Measurements from ENCODE around the gene TRIM9. TPM values are rescaled to one million over a fixed set of nuclear protein-coding genes. Genes with fewer than 3 reads are reported as not detected.

TRIM9 gene
- total and polyA plus RNA-seq, 2 experiments from 2014 or later = 4.4 to 6.2 TPM

GRCh38 chr14:51022769-51023168 lies 72.1 kb downstream of the TRIM9 start:
- H3K4me1 Mint-ChIP-seq = peaks cover 10% of the 10 kb centered on the region; the same call in 2 of the 3 replicates
- no peak overlapping the region for H2AFZ ChIP-seq
- H3K36me3 Mint-ChIP-seq (ENCODE audit: low read depth) = peaks cover 5% of the 10 kb centered on the region; the same call in 1 of the 3 replicates
- 0 out of 2 replicates have a peak, but pooled peaks cover 9% of the 10 kb centered on the region for H3K4me1 ChIP-seq (ENCODE audit: insufficient read depth)
- no peak overlapping the region for H3K27ac Mint-ChIP-seq
- H3K4me3 ChIP-seq = no peak overlapping the region
- H3K27me3 ChIP-seq (ENCODE audit: insufficient read depth) = no peaks in the 10 kb centered on the region
- H3K9me3 Mint-ChIP-seq = no peaks in the 10 kb centered on the region
- H3K27ac ChIP-seq (ENCODE audit: low read depth) = no peak overlapping the region
- H3K79me2 ChIP-seq (replicated peaks; ENCODE audit: insufficient read depth) = no peaks in the 10 kb centered on the region
- TF ChIP-seq POLR2AphosphoS5 (IDR thresholded peaks at IDR 0.05; ENCODE audit: low read depth) (no peak), ETS1 (IDR thresholded peaks at IDR 0.05) (no peak), STAT1 (IDR thresholded peaks at IDR 0.05; ENCODE audit: unreplicated experiment) (no peak), JUNB (IDR thresholded peaks at IDR 0.05; ENCODE audit: unreplicated experiment) (no peak), NANOG (IDR thresholded peaks at IDR 0.05; ENCODE audit: borderline replicate concordance) (no peak), EZH2phosphoT487 (IDR thresholded peaks at IDR 0.05; ENCODE audit: unreplicated experiment) (no peak), EZH2 (IDR thresholded peaks at IDR 0.05; ENCODE audit: low read depth, unreplicated experiment) (no peak), ZNF114 (CRISPR knock-in tag; IDR thresholded peaks at IDR 0.05) (no peak), ZNF331 (CRISPR knock-in tag; IDR thresholded peaks at IDR 0.05; ENCODE audit: low read depth) (no peak), REST (IDR thresholded peaks at IDR 0.05; ENCODE audit: unreplicated experiment) (no peak), CREB1 (CRISPR knock-in tag; IDR thresholded peaks at IDR 0.05; ENCODE audit: low read depth) (no peak)
- TF ChIP-seq, protein P1, sequence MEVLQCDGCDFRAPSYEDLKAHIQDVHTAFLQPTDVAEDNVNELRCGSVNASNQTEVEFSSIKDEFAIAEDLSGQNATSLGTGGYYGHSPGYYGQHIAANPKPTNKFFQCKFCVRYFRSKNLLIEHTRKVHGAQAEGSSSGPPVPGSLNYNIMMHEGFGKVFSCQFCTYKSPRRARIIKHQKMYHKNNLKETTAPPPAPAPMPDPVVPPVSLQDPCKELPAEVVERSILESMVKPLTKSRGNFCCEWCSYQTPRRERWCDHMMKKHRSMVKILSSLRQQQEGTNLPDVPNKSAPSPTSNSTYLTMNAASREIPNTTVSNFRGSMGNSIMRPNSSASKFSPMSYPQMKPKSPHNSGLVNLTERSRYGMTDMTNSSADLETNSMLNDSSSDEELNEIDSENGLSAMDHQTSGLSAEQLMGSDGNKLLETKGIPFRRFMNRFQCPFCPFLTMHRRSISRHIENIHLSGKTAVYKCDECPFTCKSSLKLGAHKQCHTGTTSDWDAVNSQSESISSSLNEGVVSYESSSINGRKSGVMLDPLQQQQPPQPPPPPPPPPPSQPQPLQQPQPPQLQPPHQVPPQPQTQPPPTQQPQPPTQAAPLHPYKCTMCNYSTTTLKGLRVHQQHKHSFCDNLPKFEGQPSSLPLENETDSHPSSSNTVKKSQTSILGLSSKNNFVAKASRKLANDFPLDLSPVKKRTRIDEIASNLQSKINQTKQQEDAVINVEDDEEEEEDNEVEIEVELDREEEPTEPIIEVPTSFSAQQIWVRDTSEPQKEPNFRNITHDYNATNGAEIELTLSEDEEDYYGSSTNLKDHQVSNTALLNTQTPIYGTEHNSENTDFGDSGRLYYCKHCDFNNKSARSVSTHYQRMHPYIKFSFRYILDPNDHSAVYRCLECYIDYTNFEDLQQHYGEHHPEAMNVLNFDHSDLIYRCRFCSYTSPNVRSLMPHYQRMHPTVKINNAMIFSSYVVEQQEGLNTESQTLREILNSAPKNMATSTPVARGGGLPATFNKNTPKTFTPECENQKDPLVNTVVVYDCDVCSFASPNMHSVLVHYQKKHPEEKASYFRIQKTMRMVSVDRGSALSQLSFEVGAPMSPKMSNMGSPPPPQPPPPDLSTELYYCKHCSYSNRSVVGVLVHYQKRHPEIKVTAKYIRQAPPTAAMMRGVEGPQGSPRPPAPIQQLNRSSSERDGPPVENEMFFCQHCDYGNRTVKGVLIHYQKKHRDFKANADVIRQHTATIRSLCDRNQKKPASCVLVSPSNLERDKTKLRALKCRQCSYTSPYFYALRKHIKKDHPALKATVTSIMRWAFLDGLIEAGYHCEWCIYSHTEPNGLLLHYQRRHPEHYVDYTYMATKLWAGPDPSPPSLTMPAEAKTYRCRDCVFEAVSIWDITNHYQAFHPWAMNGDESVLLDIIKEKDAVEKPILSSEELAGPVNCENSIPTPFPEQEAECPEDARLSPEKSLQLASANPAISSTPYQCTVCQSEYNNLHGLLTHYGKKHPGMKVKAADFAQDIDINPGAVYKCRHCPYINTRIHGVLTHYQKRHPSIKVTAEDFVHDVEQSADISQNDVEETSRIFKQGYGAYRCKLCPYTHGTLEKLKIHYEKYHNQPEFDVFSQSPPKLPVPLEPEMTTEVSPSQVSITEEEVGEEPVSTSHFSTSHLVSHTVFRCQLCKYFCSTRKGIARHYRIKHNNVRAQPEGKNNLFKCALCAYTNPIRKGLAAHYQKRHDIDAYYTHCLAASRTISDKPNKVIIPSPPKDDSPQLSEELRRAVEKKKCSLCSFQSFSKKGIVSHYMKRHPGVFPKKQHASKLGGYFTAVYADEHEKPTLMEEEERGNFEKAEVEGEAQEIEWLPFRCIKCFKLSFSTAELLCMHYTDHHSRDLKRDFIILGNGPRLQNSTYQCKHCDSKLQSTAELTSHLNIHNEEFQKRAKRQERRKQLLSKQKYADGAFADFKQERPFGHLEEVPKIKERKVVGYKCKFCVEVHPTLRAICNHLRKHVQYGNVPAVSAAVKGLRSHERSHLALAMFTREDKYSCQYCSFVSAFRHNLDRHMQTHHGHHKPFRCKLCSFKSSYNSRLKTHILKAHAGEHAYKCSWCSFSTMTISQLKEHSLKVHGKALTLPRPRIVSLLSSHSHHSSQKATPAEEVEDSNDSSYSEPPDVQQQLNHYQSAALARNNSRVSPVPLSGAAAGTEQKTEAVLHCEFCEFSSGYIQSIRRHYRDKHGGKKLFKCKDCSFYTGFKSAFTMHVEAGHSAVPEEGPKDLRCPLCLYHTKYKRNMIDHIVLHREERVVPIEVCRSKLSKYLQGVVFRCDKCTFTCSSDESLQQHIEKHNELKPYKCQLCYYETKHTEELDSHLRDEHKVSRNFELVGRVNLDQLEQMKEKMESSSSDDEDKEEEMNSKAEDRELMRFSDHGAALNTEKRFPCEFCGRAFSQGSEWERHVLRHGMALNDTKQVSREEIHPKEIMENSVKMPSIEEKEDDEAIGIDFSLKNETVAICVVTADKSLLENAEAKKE (CRISPR knock-in tag; IDR thresholded peaks at IDR 0.05) = no peak
- TF ChIP-seq, protein P2, sequence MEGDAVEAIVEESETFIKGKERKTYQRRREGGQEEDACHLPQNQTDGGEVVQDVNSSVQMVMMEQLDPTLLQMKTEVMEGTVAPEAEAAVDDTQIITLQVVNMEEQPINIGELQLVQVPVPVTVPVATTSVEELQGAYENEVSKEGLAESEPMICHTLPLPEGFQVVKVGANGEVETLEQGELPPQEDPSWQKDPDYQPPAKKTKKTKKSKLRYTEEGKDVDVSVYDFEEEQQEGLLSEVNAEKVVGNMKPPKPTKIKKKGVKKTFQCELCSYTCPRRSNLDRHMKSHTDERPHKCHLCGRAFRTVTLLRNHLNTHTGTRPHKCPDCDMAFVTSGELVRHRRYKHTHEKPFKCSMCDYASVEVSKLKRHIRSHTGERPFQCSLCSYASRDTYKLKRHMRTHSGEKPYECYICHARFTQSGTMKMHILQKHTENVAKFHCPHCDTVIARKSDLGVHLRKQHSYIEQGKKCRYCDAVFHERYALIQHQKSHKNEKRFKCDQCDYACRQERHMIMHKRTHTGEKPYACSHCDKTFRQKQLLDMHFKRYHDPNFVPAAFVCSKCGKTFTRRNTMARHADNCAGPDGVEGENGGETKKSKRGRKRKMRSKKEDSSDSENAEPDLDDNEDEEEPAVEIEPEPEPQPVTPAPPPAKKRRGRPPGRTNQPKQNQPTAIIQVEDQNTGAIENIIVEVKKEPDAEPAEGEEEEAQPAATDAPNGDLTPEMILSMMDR (conservative IDR thresholded peaks at IDR 0.05; ENCODE audit: low read depth in 2 of 2) = no peak
- no peak overlapping the region for H3K4me3 Mint-ChIP-seq
- no peak for ATAC-seq
- H3K4me2 ChIP-seq = no peak overlapping the region
- no peaks in the 10 kb centered on the region for H4K20me1 ChIP-seq (replicated peaks; ENCODE audit: insufficient read depth)
- H3K27me3 Mint-ChIP-seq (ENCODE audit: insufficient read depth, low read depth, poor library complexity) = no peaks in the 10 kb centered on the region
- H3K9me2 ChIP-seq (ENCODE audit: insufficient read depth) = peaks cover 5% of the 10 kb centered on the region; the same call in 1 of the 2 replicates
- DNase-seq (ENCODE audit: low spot score) = no peak
- H3K36me3 ChIP-seq (ENCODE audit: insufficient read depth) = no peaks in the 10 kb centered on the region
- no peaks in the 10 kb centered on the region for H3F3A ChIP-seq (replicated peaks; ENCODE audit: low read depth)
